Smooth muscle cell of the pulmonary artery (primary cell): ENCODE measurements around the gene NMB. TPM values are rescaled to one million over a fixed set of nuclear protein-coding genes. Genes with fewer than 3 reads are reported as not detected.

Experiments used
- total RNA-seq: library from RNA; depleted of rRNA; stranded (reverse); fragments of >200 nt; gene quantifications from 2 replicates; pipeline ENCODE4 v1.2.3, GENCODE V29; 2014

NMB gene, protein sequence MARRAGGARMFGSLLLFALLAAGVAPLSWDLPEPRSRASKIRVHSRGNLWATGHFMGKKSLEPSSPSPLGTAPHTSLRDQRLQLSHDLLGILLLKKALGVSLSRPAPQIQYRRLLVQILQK
- 4.9 and 7.1 TPM in 2 replicates for total RNA-seq

GRCh38 chr15:84658080-84658787 is at the start of gene NMB:
Gene NMB (minus strand): TSS chr15:84658199. CDS start chr15:84658152, 47 bp downstream.

DNA sequence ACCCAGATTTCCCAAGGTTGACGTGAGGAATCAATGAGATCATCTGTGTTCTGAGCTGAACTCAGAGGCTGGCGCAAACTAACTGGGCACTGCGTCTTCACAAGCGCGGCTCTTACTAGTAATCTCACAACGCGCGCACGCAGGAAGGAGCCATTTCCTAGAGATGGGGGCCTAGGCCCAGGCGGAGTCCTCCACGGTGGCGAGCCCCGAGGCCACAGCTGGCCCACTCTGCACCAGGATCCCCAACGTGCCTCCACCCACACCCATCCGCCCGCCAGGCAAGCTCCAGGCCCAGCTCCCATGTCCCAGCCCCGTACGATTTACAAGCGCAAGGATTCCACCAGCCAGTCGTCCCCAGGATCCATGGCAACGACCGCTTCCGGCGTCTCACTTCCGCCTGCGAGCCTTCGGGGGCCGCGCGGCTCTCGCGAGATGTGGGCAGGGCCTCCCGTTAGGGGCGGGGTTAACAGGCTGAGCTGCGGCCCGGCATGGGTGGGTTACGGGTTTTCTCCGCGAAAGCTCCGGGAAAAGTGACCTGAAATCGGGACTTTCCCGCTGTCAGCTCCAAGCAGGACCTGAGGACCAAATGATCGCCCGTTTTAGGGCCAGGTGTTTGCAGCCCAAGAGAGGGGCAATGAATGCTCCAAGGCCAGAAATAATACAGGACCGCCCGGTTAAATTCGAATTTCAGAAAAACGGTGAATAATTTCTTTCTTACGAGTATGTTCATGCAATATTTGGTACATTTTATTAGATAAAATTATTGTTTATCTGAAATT is 3.9 kb downstream of the NMB start, which contains the start of gene WDR73:
Gene WDR73, minus strand, starts transcription at position 374 of the 779 bp plus-strand sequence. Its CDS starts 9 bp downstream, at position 365.

Other genes starting within 250 kb of the NMB start
- 6.5 and 8.4 TPM in 2 replicates for gene ZSCAN2, start 57.2 kb downstream of the NMB start, total RNA-seq
- 28.5 and 32.3 TPM in 2 replicates for gene WDR73, start 3.9 kb downstream of the NMB start, total RNA-seq
- gene SEC11A, start 57.9 kb upstream of the NMB start, total RNA-seq: 158 and 200 TPM in 2 replicates
- 8.6 and 10.6 TPM in 2 replicates for gene ZNF592, start 90.4 kb upstream of the NMB start, total RNA-seq
- 4.3 and 26.4 TPM in 2 replicates for gene ALPK3, start 159.2 kb upstream of the NMB start, total RNA-seq
- gene SLC28A1, start 226.5 kb upstream of the NMB start, total RNA-seq: 0.10 TPM in 1 of 2 replicates, not detected in the other